GM12878 (cell line): ENCODE results near the gene PRKCD.

Experiments used
- CREB1 ChIP-seq: IDR thresholded peaks from 2 replicates; pipeline ENCODE4 v1.6.1; 2012; ENCODE audit warnings: low read depth, mild to moderate bottlenecking, inconsistent platforms
- CREM ChIP-seq: IDR thresholded peaks from 2 replicates; pipeline ENCODE4 v1.6.1; 2014; ENCODE audit warnings: antibody characterized with exemption, low read depth
- GABPA ChIP-seq: IDR thresholded peaks from 2 replicates; pipeline ENCODE4 v1.6.1; 2014; ENCODE audit warnings: antibody characterized with exemption, low read depth, mild to moderate bottlenecking, inconsistent platforms
- GATAD2B ChIP-seq: fragments of 450-650 bp; conservative IDR thresholded peaks from 2 replicates; pipeline ENCODE4 v1.6.1; 2017; ENCODE audit warnings: low read depth, mild to moderate bottlenecking, moderate library complexity
- MYC ChIP-seq: IDR thresholded peaks from 2 replicates; pipeline ENCODE4 v1.6.1; 2011; ENCODE audit warnings: mild to moderate bottlenecking, low read length, moderate library complexity, inconsistent platforms; ENCODE audit not compliant: insufficient read depth, insufficient replicate concordance, insufficient read length, severe bottlenecking
- POLR2A ChIP-seq: IDR thresholded peaks from 2 replicates; pipeline ENCODE4 v1.6.1; 2011; ENCODE audit warnings: low read depth, mild to moderate bottlenecking, low read length
- POLR2AphosphoS5 ChIP-seq: IDR thresholded peaks from 2 replicates; pipeline ENCODE4 v1.6.1; 2011; ENCODE audit warnings: mild to moderate bottlenecking, low read length, inconsistent platforms
- RBBP5 ChIP-seq: fragments of 200-600 bp; sonication (generic); conservative IDR thresholded peaks from 2 replicates; pipeline ENCODE4 v1.6.1; 2016
- RFX5 ChIP-seq: IDR thresholded peaks from 2 replicates; pipeline ENCODE4 v1.6.1; 2011; ENCODE audit warnings: low read depth, low read length, improper control_type of control experiment
- STAT3 ChIP-seq: IDR thresholded peaks from 2 replicates; pipeline ENCODE4 v1.6.1; 2011; ENCODE audit warnings: low read depth, low read length, improper control_type of control experiment
- TCF7 ChIP-seq: IDR thresholded peaks from 2 replicates; pipeline ENCODE4 v1.6.1; 2014; ENCODE audit warnings: antibody characterized with exemption, borderline replicate concordance
- TF ChIP-seq, protein P1 (sequence below): fragments of 450-650 bp; IDR thresholded peaks from 2 replicates; pipeline ENCODE4 v1.6.1; 2016; ENCODE audit warnings: mild to moderate bottlenecking
- TF ChIP-seq, protein P2 (sequence below), 3 experiments: IDR thresholded peaks in 2 of 3; conservative IDR thresholded peaks in 1 of 3; 2 replicates each; pipeline ENCODE4 v1.5.1; 2011; ENCODE audit warnings: low read depth in 3 of 3, low read length in 3 of 3, mild to moderate bottlenecking in 3 of 3, control low read depth in 2 of 3, moderate library complexity in 2 of 3, inconsistent platforms in 1 of 3, mixed read lengths in 1 of 3; ENCODE audit not compliant: control insufficient read depth in 2 of 3, insufficient read depth in 1 of 3; ENCODE audit errors: extremely low read depth in 1 of 3

DNA sequence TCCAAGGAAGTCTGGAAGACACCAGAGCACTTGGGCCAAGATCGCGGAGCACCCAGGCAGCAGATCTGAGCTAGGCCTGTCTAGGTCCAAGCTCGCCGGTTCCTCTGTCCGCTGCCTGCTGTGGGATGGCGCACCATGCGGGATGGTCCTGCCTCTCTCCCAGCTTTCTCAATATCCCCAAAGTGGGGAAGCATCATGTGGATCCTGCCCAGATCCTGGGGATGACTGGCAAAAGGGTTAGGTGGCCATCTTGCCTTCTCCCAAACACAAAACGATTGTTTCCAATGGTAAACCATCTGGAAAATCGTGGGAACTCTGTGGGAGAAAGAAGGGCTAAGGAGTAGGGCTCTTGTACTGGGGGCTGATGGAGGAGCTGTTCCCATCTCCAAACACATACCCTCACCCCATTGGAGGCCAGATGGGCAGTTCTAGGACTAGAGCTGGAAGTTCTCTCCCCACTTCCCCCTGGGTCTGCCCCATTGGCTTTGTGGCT, 8.9 kb downstream of the PRKCD start:
- no peak for TF ChIP-seq CREB1
- no peak for TF ChIP-seq POLR2A
- TF ChIP-seq, protein P1, sequence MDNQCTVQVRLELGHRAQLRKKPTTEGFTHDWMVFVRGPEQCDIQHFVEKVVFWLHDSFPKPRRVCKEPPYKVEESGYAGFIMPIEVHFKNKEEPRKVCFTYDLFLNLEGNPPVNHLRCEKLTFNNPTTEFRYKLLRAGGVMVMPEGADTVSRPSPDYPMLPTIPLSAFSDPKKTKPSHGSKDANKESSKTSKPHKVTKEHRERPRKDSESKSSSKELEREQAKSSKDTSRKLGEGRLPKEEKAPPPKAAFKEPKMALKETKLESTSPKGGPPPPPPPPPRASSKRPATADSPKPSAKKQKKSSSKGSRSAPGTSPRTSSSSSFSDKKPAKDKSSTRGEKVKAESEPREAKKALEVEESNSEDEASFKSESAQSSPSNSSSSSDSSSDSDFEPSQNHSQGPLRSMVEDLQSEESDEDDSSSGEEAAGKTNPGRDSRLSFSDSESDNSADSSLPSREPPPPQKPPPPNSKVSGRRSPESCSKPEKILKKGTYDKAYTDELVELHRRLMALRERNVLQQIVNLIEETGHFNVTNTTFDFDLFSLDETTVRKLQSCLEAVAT, result no peak
- TF ChIP-seq, protein P2, sequence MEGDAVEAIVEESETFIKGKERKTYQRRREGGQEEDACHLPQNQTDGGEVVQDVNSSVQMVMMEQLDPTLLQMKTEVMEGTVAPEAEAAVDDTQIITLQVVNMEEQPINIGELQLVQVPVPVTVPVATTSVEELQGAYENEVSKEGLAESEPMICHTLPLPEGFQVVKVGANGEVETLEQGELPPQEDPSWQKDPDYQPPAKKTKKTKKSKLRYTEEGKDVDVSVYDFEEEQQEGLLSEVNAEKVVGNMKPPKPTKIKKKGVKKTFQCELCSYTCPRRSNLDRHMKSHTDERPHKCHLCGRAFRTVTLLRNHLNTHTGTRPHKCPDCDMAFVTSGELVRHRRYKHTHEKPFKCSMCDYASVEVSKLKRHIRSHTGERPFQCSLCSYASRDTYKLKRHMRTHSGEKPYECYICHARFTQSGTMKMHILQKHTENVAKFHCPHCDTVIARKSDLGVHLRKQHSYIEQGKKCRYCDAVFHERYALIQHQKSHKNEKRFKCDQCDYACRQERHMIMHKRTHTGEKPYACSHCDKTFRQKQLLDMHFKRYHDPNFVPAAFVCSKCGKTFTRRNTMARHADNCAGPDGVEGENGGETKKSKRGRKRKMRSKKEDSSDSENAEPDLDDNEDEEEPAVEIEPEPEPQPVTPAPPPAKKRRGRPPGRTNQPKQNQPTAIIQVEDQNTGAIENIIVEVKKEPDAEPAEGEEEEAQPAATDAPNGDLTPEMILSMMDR (IDR thresholded peaks at IDR 0.05 in 2 of 3, conservative IDR thresholded peaks at IDR 0.05 in 1 of 3; ENCODE audit: control insufficient read depth in 2 of 3, extremely low read depth in 1 of 3, insufficient read depth in 1 of 3, low read depth in 3 of 3, low read length in 3 of 3), result no peak
- no peak for TF ChIP-seq STAT3
- no peak for TF ChIP-seq TCF7
- TF ChIP-seq RFX5, result no peak
- TF ChIP-seq RBBP5, result no peak
- TF ChIP-seq CREM, result no peak
- no peak for TF ChIP-seq GABPA
- TF ChIP-seq POLR2AphosphoS5, result no peak
- no peak for TF ChIP-seq MYC
- no peak for TF ChIP-seq GATAD2B
